Stimulated activated CD4-positive, alpha-beta T cell treated with anti-CD3 and anti-CD28 coated beads, Interleukin-1b, Interleukin-23, amount 100 ng/mL, for 24 hours (primary cell): ENCODE results near the gene KRTAP4-5.
"Not testable (repeated sequence)": the region's sequence is repeated elsewhere in the genome, so short reads cannot be mapped to it uniquely, and the experiment has no call there.

Experiments
- DNase-seq, 4 experiments: peaks; one replicate each; pipeline ENCODE4 v3.0.0-alpha.2; 2020; ENCODE audit warnings: low read depth in 4 of 4, low spot score in 1 of 4

KRTAP4-5 gene

GRCh38 chr17:41111151-41111885 is 38.3 kb downstream of the KRTAP4-5 start:
- no peak for DNase-seq

DNA sequence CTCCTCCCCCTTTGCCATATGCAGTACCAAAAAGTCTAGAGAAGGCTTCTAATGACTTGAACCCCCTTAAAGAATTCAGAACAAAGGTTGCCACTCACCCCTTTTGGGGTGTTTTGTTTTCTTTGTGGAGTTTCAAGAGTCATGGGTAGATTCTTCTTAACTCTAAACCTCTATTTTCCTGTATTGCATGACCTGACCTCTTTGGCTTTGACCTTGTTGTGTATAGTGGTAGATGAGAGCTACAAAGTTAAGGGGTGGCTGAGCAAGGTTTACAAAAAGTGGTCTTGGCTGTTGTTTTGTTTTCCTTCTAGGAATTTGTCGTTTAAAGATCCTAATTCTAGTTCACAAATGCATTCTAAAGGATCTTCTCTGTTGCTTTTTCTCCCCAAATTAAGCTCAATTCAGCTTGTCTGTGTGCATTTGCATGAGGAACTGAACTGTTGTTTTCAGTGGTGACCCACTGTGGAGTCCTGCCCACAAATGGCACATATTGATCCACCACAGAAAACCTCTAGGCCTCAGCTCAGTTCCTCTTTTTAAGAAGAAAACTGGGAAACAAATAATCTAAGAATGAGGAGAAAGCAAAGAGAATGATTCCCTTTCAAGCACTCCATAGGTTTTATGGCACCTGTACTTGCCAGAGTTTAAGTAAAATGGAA is 40.8 kb downstream of the KRTAP4-5 start:
- DNase-seq = not testable (repeated sequence)

DNA sequence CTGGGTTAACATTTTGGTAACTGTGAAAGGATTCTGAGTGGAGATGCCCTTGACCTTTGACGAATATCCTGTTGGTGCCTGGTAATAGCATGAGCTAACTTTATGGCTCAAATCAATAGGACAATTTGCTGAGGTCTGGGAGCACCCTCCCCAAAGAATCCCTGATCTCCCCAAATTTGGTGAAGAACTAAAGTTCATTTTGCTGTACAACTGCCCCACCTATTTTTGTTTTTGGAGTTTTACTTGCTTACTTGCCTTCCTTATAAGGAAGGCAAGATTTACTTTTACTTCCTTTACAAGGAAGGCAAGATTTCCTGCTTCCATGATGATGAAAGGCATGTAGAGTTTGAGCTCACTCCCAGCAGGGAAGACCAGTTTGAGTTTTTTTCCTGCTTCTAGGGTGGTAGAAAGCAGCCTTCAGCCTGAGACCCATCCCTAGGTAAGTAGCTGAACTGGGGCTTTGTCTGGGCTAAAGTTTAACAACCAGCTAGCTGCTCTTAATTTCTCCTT is 41.6 kb downstream of the KRTAP4-5 start:
- DNase-seq = no peak

- DNase-seq = not testable (repeated sequence)
Observed at GRCh38 chr17:41105347-41105746, 44.3 kb downstream of the KRTAP4-5 start, which contains the start of gene KRTAP4-9. TSS of gene KRTAP4-9 (plus strand) at chr17:41105389. CDS start at chr17:41105389, 0 bp downstream.

DNA sequence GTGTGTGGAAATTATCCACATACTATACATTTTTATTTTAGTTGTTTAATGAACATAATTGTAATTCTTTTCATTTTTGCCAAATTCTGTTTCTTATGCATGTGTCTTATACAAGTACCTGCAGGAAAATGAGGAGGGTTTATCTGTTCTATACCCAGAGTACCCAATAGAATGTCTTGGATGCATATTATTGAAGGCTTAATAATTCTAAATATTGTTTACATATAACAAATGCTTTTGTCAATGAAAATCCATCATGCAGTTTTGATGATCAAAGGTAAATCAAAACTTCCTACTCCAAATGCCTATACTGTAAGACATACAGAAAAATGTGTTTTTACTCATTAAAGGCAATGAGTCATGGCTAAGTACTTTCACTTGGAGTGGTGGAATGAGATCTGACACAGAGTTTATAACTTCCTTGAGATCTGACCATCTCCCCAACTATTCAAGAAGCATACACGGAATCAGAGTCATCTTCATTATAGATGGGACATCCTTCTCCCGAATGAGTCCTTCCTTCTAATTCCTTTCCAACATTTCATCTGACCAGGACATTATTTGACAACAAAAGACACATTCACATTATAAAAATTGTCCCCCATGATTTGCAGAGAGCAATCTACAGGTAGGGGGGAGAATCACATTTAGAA is 45.1 kb downstream of the KRTAP4-5 start:
- not testable (repeated sequence) for DNase-seq

GRCh38 chr17:41103896-41104295 is 45.7 kb downstream of the KRTAP4-5 start:
- no peak for DNase-seq

DNA sequence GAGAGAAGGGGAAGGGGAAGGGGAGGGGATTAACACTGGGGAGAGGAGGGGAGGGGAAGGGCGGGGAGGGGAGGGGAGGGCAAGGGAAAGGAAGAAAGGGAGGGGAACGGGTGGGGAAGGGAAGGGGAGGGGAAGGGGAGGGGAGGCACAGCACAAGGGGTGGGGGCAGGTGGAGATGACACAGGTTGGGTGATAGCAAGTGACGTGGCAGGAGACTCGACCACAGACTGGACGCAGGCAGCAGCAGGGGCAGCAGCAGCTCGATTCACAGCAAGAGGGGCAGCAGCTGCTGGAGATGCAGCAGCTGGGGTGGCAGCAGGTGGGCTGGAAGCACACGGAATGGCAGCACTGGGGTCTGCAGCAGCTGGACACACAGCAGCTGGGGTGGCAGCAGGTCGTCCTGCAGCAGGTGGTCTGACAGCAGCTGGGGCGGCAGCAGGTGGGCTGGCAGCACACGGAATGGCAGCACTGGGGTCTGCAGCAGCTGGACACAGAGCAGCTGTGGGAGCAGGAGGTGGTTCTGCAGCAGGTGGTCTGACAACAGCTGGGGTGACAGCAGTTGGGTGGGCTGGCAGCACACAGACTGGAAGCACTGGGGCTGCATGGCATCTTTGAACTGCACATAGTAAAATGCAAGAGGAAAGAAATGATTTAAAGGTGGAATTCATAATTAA is 47.9 kb downstream of the KRTAP4-5 start, which contains the start of gene KRTAP4-16:
KRTAP4-16 (minus strand) TSS at position 624 of the 674 bp plus-strand sequence; CDS start at position 624, 0 bp downstream.
- DNase-seq = no peak

DNA sequence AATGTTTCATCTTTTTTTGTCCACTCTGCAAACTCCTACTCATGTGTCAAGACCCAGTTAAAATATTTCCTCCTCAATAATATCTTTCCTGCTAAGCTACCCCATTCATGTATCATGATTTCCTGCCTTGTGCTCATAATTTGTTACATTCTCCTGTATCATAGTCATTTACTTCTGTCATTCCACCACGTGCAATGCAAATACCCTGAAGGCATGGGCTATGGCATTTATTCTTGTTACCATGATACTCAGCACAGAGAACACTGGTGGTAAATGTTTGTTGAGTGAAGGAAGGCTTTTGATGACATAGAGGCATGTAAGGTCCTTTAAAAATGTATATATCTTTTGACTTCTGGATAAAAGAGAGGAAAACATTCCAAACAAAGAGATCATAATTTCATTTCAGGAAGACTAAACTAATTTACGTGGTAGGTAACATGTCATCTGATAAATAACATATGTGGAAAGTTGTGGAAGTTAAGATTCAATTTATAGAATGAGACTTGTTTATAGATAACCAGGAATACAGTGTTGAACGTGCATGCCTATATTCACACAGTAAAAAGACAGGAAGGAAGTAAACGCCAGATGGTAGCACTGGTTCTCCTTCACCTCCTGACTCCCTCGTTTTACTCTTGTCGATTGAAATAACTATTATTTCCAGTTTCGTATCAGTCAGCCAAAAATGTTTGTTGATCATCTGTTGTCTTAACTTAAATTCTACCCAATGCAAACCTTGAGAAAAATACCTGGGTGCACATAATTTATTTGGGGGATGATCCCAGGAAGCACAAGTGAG is 49.7 kb downstream of the KRTAP4-5 start:
- DNase-seq = not testable (repeated sequence)
